LNCaP clone FGC (cell line): Measurements from ENCODE around the gene TMBIM1.
"Not testable (repeated sequence)": the region's sequence is repeated elsewhere in the genome, so short reads cannot be mapped to it uniquely, and the experiment has no call there.

Source experiments
- DNase-seq: peaks from one replicate; pipeline ENCODE4 v3.0.0-alpha.2; 2011; ENCODE audit warnings: low read depth
- H3K4me3 ChIP-seq: 2 replicates; pipeline ENCODE4 v1.5.1; 2011; ENCODE audit warnings: mild to moderate bottlenecking, low read depth, low read length, control low read depth
- CTCF ChIP-seq: IDR thresholded peaks from 2 replicates; pipeline ENCODE4 v1.5.1; 2012; ENCODE audit warnings: mild to moderate bottlenecking; ENCODE audit not compliant: control insufficient read depth, insufficient read depth; ENCODE audit errors: extremely low read depth

Gene TMBIM1

GRCh38 chr2:218275371-218276072 lies 16.8 kb downstream of the TMBIM1 start:
- no peak for DNase-seq
- no peak overlapping the region for H3K4me3 ChIP-seq
- no peak for TF ChIP-seq CTCF

- DNase-seq: no peak
- TF ChIP-seq CTCF: no peak
- H3K4me3 ChIP-seq: no peak overlapping the region
Observed at GRCh38 chr2:218274586-218274985, 17.7 kb downstream of the TMBIM1 start.

GRCh38 chr2:218273908-218274249 lies 18.4 kb downstream of the TMBIM1 start:
- TF ChIP-seq CTCF: no peak
- DNase-seq: no peak

GRCh38 chr2:218273214-218273907 lies 18.9 kb downstream of the TMBIM1 start:
- not testable (repeated sequence) for DNase-seq, H3K4me3 ChIP-seq

More at GRCh38 chr2:218273908-218274249, 18.4 kb downstream of the TMBIM1 start:
- H3K4me3 ChIP-seq: no peak overlapping the region

GRCh38 chr2:218272531-218273212 lies 19.6 kb downstream of the TMBIM1 start:
- H3K4me3 ChIP-seq: no peak overlapping the region
- DNase-seq: peak; percentile 83
- peak; percentile 86 for TF ChIP-seq CTCF

GRCh38 chr2:218271865-218272530 lies 20.3 kb downstream of the TMBIM1 start:
- no peak for TF ChIP-seq CTCF
- DNase-seq: no peak
- H3K4me3 ChIP-seq: peak overlapping the region; percentile 72

GRCh38 chr2:218271487-218271797 lies 20.9 kb downstream of the TMBIM1 start:
- H3K4me3 ChIP-seq: peak overlapping the region; percentile 72
- no peak for TF ChIP-seq CTCF

More at GRCh38 chr2:218271487-218271797, 20.9 kb downstream of the TMBIM1 start:
- DNase-seq: no peak
